HTERT RPE-1 (cell line): ENCODE measurements around the gene KCNJ16.

ENCODE experiments used
- in situ Hi-C: fragments of 300-500 bp; cut with MboI; formaldehyde crosslinking; loops from 4 replicates; pipeline ENCODE4 v1.14.3; 2020; ENCODE audit warnings: low sequenced_read_pairs

Gene KCNJ16

DNA sequence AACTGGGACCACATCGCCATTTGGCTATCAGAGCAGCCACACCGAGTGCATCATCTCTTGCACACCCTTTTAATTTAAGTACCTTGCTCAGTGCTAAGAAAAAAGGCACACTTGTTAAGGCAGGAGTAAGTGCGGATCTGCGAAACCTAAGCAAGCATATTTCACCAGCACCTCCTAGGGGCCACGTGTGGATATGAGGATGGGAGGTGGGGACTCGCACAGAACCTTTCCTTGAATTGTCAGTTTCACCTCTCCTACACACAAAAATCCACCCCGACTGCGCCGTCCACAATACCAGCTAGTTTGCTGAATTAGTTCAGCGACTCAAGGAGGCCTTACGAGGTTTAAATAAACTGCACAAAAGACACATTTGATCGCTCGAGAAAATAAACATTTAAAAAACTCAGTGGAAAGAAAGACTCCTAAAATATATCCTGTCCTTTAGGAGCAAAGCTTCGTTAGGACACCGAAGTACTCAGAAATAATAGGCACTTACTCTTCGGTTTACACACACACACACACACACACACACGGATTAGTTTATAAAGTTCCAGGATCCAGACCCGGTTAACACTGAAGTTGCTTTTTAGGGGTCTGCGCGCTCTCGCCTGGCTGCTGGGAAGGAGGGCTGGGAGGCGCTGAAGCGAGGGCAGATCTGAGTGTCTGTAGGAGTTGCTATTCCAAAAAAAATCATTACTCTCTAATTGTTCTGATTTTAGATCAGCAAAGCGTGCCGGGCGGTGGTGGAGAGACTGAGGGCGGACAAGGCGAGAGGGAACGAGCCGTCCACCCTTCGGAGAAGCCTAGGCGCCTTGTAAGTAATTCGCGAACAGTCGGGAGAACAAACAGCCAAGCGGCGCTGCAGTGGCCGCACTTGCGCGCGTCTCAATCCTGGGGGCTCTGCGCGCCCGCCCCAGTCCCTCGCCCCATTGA, 93.3 kb downstream of the KCNJ16 start:
- in situ Hi-C loops: no loop called here

DNA sequence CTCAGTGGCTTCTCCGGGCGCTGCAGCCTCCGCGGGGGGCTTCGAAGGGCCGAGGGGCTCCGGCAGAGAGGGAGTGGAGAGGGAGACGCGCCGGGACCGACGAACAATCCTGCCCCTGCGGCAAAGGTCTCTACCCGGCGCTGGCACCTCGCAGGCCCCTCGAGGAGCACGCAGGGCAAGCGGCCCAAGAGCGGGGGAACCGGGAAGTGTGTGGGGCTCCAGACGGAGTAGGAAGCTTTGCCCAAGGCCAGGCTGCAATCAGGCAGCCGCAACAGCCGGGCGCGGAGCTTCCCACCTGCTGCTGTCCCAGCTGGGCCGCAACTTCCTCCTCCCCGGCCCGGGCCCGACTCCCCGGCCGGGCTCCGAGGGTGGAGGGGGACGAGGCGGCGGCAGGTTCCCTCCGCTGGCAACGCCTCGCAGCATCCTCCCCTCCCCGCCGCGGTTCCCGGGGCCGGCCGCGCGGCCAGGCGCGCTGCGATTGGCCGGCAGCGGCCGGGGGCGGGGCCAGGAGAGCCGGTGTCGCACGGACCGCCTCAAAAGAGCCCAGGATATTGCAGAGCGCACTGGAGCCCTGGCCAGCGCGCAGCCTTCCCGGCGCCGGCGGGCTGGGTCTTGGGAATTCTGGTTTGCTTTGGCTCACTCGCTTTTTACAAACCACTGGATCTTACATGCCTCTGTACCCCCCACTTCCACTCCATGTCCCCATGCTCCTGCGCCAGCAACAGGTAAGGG, 94.1 kb downstream of the KCNJ16 start, which contains the start of gene KCNJ2:
Gene KCNJ2, plus strand, starts transcription at position 556 of the 732 bp plus-strand sequence. CDS start 5,508 bp downstream, outside the sequence.
- in situ Hi-C loops: no loop called here

DNA sequence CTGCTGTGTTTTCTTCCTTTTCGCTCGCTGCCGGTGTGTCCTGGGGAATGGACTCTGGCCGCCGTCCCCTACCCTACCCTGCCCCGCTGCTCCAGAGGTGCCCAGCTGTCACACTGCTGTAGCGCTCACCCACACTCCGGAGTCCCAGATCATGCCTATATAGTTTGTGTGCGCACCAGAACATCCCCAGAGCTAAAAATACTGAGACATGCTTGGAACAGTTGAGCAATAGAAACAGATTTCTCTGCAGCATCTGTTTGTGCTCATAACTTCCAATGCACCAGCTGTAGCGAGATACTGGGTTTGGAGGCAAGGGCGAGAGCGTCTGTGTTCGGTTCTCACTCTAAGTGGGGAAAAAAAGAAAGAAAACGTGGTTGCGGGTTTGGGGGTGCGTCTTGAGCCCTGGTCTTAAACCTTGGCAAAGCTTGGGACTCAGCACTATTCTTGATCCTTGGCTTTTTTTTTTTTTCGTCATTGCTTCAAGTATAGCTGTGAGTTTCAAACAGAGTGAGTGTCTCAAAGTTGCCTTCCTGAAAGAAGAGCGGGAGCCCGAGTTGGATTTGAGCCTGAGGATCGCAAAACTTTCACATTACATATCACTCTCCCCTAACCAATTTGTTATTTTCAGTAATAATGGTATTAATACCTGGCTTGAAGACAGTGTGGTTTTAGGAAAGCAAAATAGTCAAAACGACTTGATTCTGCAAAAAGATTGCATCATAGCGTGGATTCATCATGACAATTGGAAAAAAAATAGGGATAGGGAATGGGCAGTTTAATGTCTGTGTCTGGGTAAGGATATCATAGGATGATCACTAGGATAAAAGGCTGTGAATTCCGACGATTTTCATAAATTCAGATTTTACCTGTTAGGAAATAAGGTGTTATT, 94.9 kb downstream of the KCNJ16 start:
- in situ Hi-C loops: no loop called here

DNA sequence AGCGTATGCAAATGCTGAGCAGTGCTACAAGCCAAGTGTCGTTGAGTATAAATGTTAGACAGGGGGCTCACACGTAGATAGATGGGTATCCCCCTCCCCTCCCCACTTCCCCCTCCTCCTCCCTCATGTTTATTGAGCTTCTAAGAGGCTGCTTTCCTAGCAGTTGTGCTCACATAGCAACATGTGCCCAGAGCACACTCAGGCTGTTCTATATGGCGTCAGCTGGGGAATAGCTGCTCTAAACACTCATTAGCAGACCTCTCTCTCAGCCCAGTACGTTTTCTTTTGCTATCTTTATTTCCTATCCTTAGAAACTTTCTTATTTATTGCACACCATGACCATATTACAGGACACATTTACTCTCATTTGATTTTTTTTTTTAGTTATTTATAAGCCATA, 96.1 kb downstream of the KCNJ16 start:
- in situ Hi-C loops: no loop called here

DNA sequence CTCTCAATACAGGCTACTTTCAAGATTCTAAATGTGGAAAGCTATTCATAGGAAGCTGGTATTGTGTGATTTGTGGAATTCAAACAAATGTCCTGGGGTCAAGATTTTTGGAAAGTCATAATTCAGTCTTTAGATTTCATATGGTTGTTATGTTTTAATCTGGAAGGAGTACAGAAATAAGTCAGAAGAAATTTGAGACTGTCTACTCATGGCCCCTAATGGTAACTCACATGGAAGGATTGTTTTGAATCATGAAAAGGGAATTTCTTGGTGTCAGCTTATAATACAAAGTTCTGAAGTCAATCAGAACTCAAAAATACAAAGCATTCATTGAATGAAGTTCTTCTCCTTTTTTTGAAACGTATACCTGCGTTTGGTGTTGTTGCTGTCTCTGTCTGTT, 97.4 kb downstream of the KCNJ16 start:
- in situ Hi-C loops: no loop called here

DNA sequence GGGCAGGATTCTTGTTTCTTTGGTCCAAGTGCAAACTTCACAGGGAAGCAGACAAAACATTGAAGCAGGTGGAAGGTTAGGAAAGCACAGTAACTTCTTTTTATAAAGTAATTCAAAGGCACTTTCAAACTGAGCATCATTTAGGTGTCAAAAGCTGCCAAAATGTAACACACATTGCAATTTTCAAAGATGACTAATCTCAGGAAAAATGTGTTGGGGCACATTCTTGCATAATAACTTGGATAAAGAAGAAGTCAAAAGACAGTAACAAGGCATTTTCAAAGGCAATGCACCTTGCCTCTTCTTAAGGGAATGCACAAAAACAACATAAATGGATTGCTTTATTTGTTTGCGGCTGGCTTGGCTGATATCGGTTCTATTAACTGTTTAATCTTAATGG, 97.9 kb downstream of the KCNJ16 start:
- in situ Hi-C loops: no loop called here

DNA sequence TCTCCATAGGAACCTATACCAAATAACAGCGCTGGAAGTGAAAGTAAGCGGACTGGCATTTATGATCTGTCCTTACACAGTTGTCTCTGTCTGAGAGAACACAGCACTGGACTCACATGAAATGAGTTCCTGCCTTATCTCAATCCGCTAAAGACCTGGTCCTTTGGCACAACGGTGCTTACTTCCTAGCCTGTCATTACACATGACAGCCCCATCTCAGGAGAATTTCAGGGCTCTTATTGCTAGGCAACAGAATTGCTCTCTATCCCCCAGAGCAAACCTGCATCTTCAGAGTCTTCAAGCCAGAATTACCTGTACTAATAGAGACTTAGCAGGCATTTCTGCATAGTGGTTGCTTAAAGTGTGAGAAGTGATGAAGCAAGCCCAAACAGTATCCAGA, 98.7 kb downstream of the KCNJ16 start:
- in situ Hi-C loops: no loop called here

DNA sequence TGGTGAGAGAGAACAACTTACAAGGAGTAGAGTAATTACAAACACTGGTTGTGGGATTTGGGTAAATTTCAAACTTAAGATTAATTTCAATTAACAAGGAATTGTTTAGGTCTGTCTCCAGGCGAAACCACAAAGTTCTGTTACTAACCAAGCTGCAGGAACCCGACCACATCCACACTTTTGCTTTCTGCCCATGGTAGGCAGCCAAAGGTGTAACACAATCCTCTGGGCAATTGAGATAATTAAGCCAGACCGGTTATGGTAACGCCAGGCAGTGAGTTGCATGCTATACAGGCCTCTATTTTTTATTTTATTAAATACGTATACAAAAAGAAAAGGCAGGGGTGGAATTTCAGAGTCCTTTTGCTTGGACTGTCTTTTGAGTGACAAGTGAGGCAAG, 106.4 kb downstream of the KCNJ16 start:
- in situ Hi-C loops: no loop called here

DNA sequence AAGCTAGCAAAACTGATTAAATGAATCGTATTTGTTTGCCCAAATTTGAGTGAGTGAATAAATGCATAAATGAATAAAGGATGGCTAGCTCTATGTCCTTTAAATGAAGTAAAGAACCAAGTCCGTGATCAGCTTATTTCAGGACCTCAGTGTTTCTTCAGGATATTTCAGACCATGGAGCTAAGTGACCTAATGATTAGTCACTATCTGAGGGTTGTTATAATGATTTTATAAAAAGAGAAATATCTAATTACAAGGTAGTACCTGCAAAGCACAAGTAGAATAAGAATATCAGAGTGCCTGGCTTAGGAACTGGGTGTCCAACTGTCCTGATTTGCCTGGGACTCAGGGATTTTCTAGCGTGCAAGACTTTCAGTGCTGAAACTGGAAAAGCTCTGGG, 106.8 kb downstream of the KCNJ16 start:
- in situ Hi-C loops: no loop called here

DNA sequence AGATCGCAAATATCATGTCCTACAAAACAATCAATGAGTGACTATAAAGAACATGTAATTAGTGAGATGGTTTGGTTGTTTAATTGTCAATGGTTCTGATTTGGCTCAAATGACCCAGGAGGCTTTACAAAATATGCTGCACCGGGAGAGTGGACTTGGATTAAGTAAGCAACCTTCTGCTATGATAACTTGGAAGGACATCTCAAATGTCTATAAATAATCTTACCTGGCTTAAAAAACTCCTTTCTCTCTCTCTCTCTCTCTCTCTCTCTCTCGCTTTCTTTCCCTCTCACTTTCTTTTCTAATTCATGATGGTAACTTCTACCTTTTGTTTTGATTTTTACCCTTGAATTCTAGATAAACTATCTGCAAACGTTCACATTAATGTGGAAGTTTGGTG, 108.5 kb downstream of the KCNJ16 start:
- in situ Hi-C loops: no loop called here

DNA sequence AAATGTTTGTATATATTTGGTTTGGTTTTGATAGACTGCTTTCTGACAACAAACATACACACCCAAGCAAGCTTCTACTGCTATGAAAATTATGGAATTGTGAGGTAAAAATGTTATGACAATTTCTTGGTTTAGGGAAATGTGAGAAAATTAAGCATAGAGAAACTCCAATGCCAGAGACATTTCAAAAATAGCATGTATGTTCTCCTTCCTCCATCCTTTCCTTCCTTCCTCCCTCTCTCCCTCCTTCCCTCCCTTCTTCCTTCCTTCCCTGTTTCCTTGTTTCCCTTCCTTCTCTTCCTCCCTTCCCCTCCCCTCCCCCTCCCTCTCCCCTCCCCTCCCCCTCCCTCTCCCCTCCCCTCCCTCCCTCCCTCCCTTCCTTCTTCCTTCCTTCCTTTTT, 109.2 kb downstream of the KCNJ16 start:
- in situ Hi-C loops: no loop called here

DNA sequence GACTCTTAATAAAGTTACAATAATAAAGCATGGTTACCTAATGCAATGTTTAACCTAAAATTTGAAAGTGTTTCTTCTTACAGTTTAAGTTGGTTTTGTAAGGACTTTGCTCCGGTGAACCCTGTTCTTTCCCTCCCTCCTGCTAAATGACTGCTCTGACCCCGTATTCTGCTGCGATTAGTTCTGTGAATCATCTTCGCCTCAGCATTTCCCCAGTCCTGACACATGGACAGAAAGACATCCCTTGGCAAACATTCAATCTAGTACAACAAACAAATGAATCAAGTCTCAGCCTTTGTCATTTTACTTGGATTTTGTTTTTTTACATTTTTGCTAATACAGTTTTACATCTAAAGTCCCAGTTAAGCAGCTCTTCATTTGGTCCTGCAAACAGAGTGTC, 109.7 kb downstream of the KCNJ16 start:
- in situ Hi-C loops: no loop called here
